H1 (cell line): Measurements from ENCODE around the gene KCNN4. TPM values are rescaled to one million over a fixed set of nuclear protein-coding genes. Genes with fewer than 3 reads are reported as not detected.

Source experiments
- CTCF ChIA-PET: fragments of 300-600 bp; sonication (Branson Sonifier 250); formaldehyde crosslinking; loops from one replicate; lab custom pipeline; 2021; ENCODE audit not compliant: partially characterized antibody; lab: Charles Lee
- POLR2A ChIA-PET: fragments of 300-600 bp; sonication (Branson Sonifier 250); formaldehyde crosslinking; loops from one replicate; lab custom pipeline; 2021; ENCODE audit warnings: inconsistent platforms; ENCODE audit not compliant: partially characterized antibody; lab: Charles Lee
- DNase-seq, 2 experiments: peaks; one replicate each; pipeline versions ENCODE4 v3.0.0 to v3.0.0-alpha.2; 2010 to 2022; ENCODE audit warnings: low spot score in 2 of 2, low read depth in 1 of 2, mixed read lengths in 1 of 2
- FAIRE-seq: peaks from 2 replicates; lab custom pipeline; 2011; peaks lifted over from hg19 to GRCh38; lab: Jason Lieb, UNC
- H2AFZ ChIP-seq: 2 replicates; pipeline ENCODE4 v1.8.1; 2012; ENCODE audit warnings: low read length, inconsistent platforms
- H2AK5ac ChIP-seq: 2 replicates; pipeline ENCODE4 v1.6.1; 2013; ENCODE audit warnings: low read depth, low read length
- H2BK120ac ChIP-seq: replicated peaks from 2 replicates; pipeline ENCODE3; 2013; ENCODE audit warnings: low read depth, low read length, inconsistent platforms
- H2BK12ac ChIP-seq: 2 replicates; pipeline ENCODE4 v1.6.1; 2013; ENCODE audit warnings: low read depth, low read length
- H2BK15ac ChIP-seq: 2 replicates; pipeline ENCODE4 v1.6.1; 2013; ENCODE audit warnings: low read length
- H2BK20ac ChIP-seq: 2 replicates; pipeline ENCODE4 v1.6.1; 2013; ENCODE audit warnings: low read length
- H2BK5ac ChIP-seq: 2 replicates; pipeline ENCODE4 v1.6.1; 2013; ENCODE audit warnings: low read depth, low read length
- H3K14ac ChIP-seq: 2 replicates; pipeline ENCODE4 v1.6.1; 2013; ENCODE audit warnings: inconsistent platforms; ENCODE audit not compliant: insufficient read length
- H3K18ac ChIP-seq: 2 replicates; pipeline ENCODE4 v1.6.1; 2013; ENCODE audit warnings: low read length; ENCODE audit errors: extremely low read depth
- H3K23ac ChIP-seq: 2 replicates; pipeline ENCODE4 v1.6.1; 2013; ENCODE audit warnings: inconsistent platforms; ENCODE audit not compliant: insufficient read length
- H3K23me2 ChIP-seq: 2 replicates; pipeline ENCODE4 v1.6.1; 2013; ENCODE audit warnings: low read depth, low read length
- H3K27ac ChIP-seq: 2 replicates; pipeline ENCODE4 v1.6.1; 2011; ENCODE audit warnings: low read depth, low read length, inconsistent platforms
- H3K27me3 ChIP-seq, 4 experiments: replicated peaks in 1 of 4; 1 replicate in 1 of 4; 2 replicates in 3 of 4; pipeline versions ENCODE4 v1.6.1 to v1.8.1; 2011 to 2013; ENCODE audit warnings: low read length in 3 of 4, mild to moderate bottlenecking in 3 of 4, inconsistent platforms in 2 of 4, mixed read lengths in 2 of 4, moderate library complexity in 1 of 4; ENCODE audit not compliant: control insufficient read depth in 3 of 4, insufficient read depth in 3 of 4; ENCODE audit errors: extremely low read depth in 1 of 4
- H3K36me3 ChIP-seq, 4 experiments: 2 replicates each; pipeline versions ENCODE4 v1.6.1 to v1.8.1; 2011 to 2013; ENCODE audit warnings: mild to moderate bottlenecking in 4 of 4, low read length in 3 of 4, moderate library complexity in 2 of 4, control low read depth in 1 of 4, inconsistent platforms in 1 of 4; ENCODE audit not compliant: insufficient read depth in 4 of 4, control insufficient read depth in 2 of 4
- H3K4ac ChIP-seq: replicated peaks from 2 replicates; pipeline ENCODE3; 2013; ENCODE audit warnings: low read length, low read depth, mixed read lengths, inconsistent platforms; ENCODE audit not compliant: insufficient read length
- H3K4me1 ChIP-seq, 4 experiments: replicated peaks in 1 of 4; 1 replicate in 1 of 4; 2 replicates in 3 of 4; pipeline versions ENCODE4 v1.6.1 to v1.8.1; 2011 to 2013; ENCODE audit warnings: low read length in 3 of 4, inconsistent platforms in 2 of 4, mixed read lengths in 1 of 4; ENCODE audit not compliant: insufficient read depth in 4 of 4, control insufficient read depth in 3 of 4
- H3K4me2 ChIP-seq, 2 experiments: 2 replicates each; pipeline versions ENCODE4 v1.6.1 to v1.8.1; 2011 to 2013; ENCODE audit warnings: low read depth in 2 of 2, low read length in 2 of 2, control low read depth in 1 of 2, inconsistent platforms in 1 of 2, mild to moderate bottlenecking in 1 of 2; ENCODE audit not compliant: insufficient read depth in 1 of 2
- H3K4me3 ChIP-seq, 4 experiments: fragments of 200-600, 300-600 bp in 1 of 4; sonication (generic), shearing (Covaris generic), sonication (Bioruptor Twin) in 1 of 4; 2 replicates each; pipeline versions ENCODE4 v1.5.1 to v1.8.1; 2011 to 2016; ENCODE audit warnings: low read length in 4 of 4, low read depth in 3 of 4, control low read depth in 2 of 4, inconsistent platforms in 2 of 4, mild to moderate bottlenecking in 2 of 4, mixed read lengths in 1 of 4, moderate library complexity in 1 of 4; ENCODE audit not compliant: insufficient read depth in 2 of 4; ENCODE audit errors: extremely low read depth in 1 of 4
- H3K56ac ChIP-seq: replicated peaks from 2 replicates; pipeline ENCODE3; 2013; ENCODE audit warnings: low read depth, mild to moderate bottlenecking, mixed read lengths, low read length, inconsistent platforms; ENCODE audit not compliant: insufficient read length
- H3K79me1 ChIP-seq: 2 replicates; pipeline ENCODE4 v1.6.1; 2013; ENCODE audit warnings: low read depth, low read length, control low read depth
- H3K79me2 ChIP-seq, 2 experiments: 2 replicates each; pipeline versions ENCODE4 v1.6.1 to v1.8.1; 2012 to 2013; ENCODE audit warnings: low read length in 2 of 2, mild to moderate bottlenecking in 2 of 2, inconsistent platforms in 1 of 2; ENCODE audit not compliant: insufficient read depth in 2 of 2, control insufficient read depth in 1 of 2
- H3K9ac ChIP-seq, 4 experiments: replicated peaks in 1 of 4; 1 replicate in 1 of 4; 2 replicates in 3 of 4; pipeline versions ENCODE4 v1.6.1 to v1.8.1; 2011 to 2013; ENCODE audit warnings: low read depth in 3 of 4, low read length in 3 of 4, control low read depth in 2 of 4, mild to moderate bottlenecking in 2 of 4, moderate library complexity in 2 of 4, inconsistent platforms in 1 of 4; ENCODE audit errors: extremely low read depth in 1 of 4
- H3K9me3 ChIP-seq, 2 experiments: 2 replicates each; pipeline versions ENCODE4 v1.6.1 to v1.8.1; 2012 to 2013; ENCODE audit warnings: mild to moderate bottlenecking in 2 of 2, moderate library complexity in 2 of 2, control low read depth in 1 of 2, inconsistent platforms in 1 of 2, low read depth in 1 of 2, low read length in 1 of 2, mixed read lengths in 1 of 2; ENCODE audit not compliant: insufficient read depth in 2 of 2
- H4K20me1 ChIP-seq, 2 experiments: replicated peaks in 1 of 2; 2 replicates each; pipeline versions ENCODE3 to v1.8.1; 2011 to 2013; ENCODE audit warnings: inconsistent platforms in 2 of 2, low read length in 2 of 2, mild to moderate bottlenecking in 1 of 2; ENCODE audit not compliant: insufficient read depth in 2 of 2, control insufficient read depth in 1 of 2
- H4K5ac ChIP-seq: 2 replicates; pipeline ENCODE4 v1.6.1; 2013; ENCODE audit warnings: low read length, low read depth, mixed read lengths, inconsistent platforms; ENCODE audit not compliant: insufficient read length
- H4K8ac ChIP-seq: 2 replicates; pipeline ENCODE4 v1.8.0; 2013; ENCODE audit warnings: mild to moderate bottlenecking, moderate library complexity, low read length, inconsistent platforms; ENCODE audit not compliant: insufficient read depth; ENCODE audit errors: extremely low read depth
- H4K91ac ChIP-seq: replicated peaks from 2 replicates; pipeline ENCODE3; 2013; ENCODE audit warnings: low read length, mixed read lengths, inconsistent platforms; ENCODE audit not compliant: insufficient read length
- CBX8 ChIP-seq: fragments of 300-800, 300-1000 bp; sonication (generic); IDR thresholded peaks from 2 replicates; pipeline ENCODE4 v1.7.1; 2016; ENCODE audit warnings: low read depth, low read length, borderline replicate concordance
- CHD2 ChIP-seq: IDR thresholded peaks from 2 replicates; pipeline ENCODE4 v1.6.1; 2012; ENCODE audit warnings: low read length, improper control_type of control experiment
- CREB1 ChIP-seq: IDR thresholded peaks from 2 replicates; pipeline ENCODE4 v1.6.1; 2012; ENCODE audit warnings: inconsistent platforms
- EGR1 ChIP-seq: IDR thresholded peaks from 2 replicates; pipeline ENCODE4 v1.6.1; 2011; ENCODE audit warnings: low read depth, low read length, borderline replicate concordance
- EP300 ChIP-seq, 2 experiments: IDR thresholded peaks; 1 replicate in 1 of 2; 2 replicates in 1 of 2; pipeline ENCODE4 v1.6.1; 2011 to 2012; ENCODE audit warnings: low read depth in 2 of 2, low read length in 2 of 2, mild to moderate bottlenecking in 2 of 2, borderline replicate concordance in 1 of 2, inconsistent platforms in 1 of 2, moderate library complexity in 1 of 2
- EZH2 ChIP-seq: fragments of 200-600 bp; sonication (generic); IDR thresholded peaks from 2 replicates; pipeline ENCODE4 v1.7.1; 2012; ENCODE audit warnings: low read depth, mild to moderate bottlenecking, moderate library complexity, low read length, inconsistent platforms; ENCODE audit not compliant: severe bottlenecking
- GTF2F1 ChIP-seq: IDR thresholded peaks from 2 replicates; pipeline ENCODE4 v1.6.1; 2012; ENCODE audit warnings: low read depth, low read length, improper control_type of control experiment, borderline replicate concordance
- HDAC6 ChIP-seq: IDR thresholded peaks from one replicate; pipeline ENCODE4 v1.7.1; 2012; ENCODE audit warnings: low read depth, mild to moderate bottlenecking, inconsistent platforms, low read length, moderate library complexity
- KDM5A ChIP-seq: fragments of 200-600 bp; IDR thresholded peaks from 2 replicates; pipeline ENCODE4 v1.7.1; 2012; ENCODE audit warnings: mild to moderate bottlenecking, low read length, inconsistent platforms, mixed read lengths
- POU5F1 ChIP-seq: IDR thresholded peaks from 2 replicates; pipeline ENCODE4 v1.6.1; 2011; ENCODE audit warnings: low read depth, mild to moderate bottlenecking, low read length, moderate library complexity
- SIRT6 ChIP-seq: IDR thresholded peaks from one replicate; pipeline ENCODE4 v1.7.1; 2012; ENCODE audit warnings: low read length, inconsistent platforms
- SRF ChIP-seq: IDR thresholded peaks from 2 replicates; pipeline ENCODE4 v1.6.1; 2011; ENCODE audit warnings: mild to moderate bottlenecking, low read depth, low read length, moderate library complexity
- TEAD4 ChIP-seq: IDR thresholded peaks from 2 replicates; pipeline ENCODE4 v1.6.1; 2012; ENCODE audit warnings: low read depth, low read length, inconsistent platforms, mixed read lengths
- ZNF274 ChIP-seq: IDR thresholded peaks from 2 replicates; pipeline ENCODE4 v1.7.0; 2012; ENCODE audit warnings: low read length, borderline replicate concordance; ENCODE audit errors: extremely low read depth
- WGBS, 2 experiments: shearing (Covaris generic) in 1 of 2; methylation state at CpG; one replicate each; pipeline versions ENCODE4 v1.1.6 to v1.1.7; 2013 to 2015; ENCODE audit warnings: low lambda C conversion rate in 2 of 2, mixed read lengths in 2 of 2, inconsistent platforms in 1 of 2, low coverage in 1 of 2, missing lambda C conversion rate in 1 of 2; ENCODE audit not compliant: insufficient replicate concordance in 2 of 2, insufficient coverage in 1 of 2, insufficient read length in 1 of 2; ENCODE audit errors: extremely low coverage in 1 of 2, missing lambda C conversion rate in 1 of 2; 5-methylcytosine and 5-hydroxymethylcytosine counted together
- polyA plus RNA-seq, 7 experiments: library from polyadenylated mRNA; depleted of rRNA in 3 of 7; stranded (reverse) in 5 of 7; unstranded in 2 of 7; fragments of >200 nt in 5 of 7; fragments of 200-250 nt in 2 of 7; gene quantifications; 1 replicate in 5 of 7; 2 replicates in 1 of 7; 4 replicates in 1 of 7; pipeline versions ENCODE4 v1.2.1 to v1.2.3, GENCODE V29; 2011 to 2013; ENCODE audit warnings: missing spikeins in 2 of 7, mixed read lengths in 2 of 7
- total RNA-seq: library from RNA; stranded (reverse); fragmentation: NEBNext Ultra II Directional; extraction: Animal tissue kit (Norgen Biotek cat#: 25700); gene quantifications from 2 replicates; pipeline ENCODE4 v1.2.1, GENCODE V29; 2021

KCNN4 gene
- total and polyA plus RNA-seq, 2 of the 8 experiments (the other 6 are each of a cell fraction or from before 2014, with no cell fraction given), result 0.78 to 1.5 TPM

DNA sequence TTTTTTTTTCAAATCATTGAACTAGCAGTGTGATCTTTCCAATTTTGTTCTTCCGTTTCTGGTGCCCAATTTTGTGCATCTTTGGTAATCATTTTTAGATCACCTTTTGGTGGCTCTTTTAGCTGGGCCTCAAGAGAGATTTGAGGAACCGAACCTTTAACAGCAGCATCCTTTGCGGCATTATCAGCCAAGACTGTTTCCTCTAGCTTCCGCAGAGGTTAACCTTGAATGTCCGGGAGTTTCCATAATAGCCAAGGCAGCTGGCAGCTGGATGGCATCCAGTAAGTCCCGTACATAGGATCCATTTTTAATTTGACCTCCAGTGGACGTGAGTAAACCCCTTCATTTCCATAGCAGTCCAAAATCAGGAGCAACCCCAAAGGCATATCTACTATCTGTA is 55.3 kb downstream of the KCNN4 start:
- no peak overlapping the region for H4K8ac ChIP-seq
- peaks cover 0 to 6% of the 10 kb centered on the region in 2 experiments for H4K20me1 ChIP-seq
- no peak overlapping the region for H2BK15ac ChIP-seq
- no peak overlapping the region for H2BK120ac ChIP-seq
- H3K9ac ChIP-seq, result no peak overlapping the region
- H3K14ac ChIP-seq, result no peak overlapping the region
- H3K4me3 ChIP-seq, result no peak overlapping the region
- no peaks in the 10 kb centered on the region for H3K9me3 ChIP-seq
- H2BK5ac ChIP-seq, result no peak overlapping the region
- no peaks in the 10 kb centered on the region for H3K4me1 ChIP-seq
- no peak overlapping the region for H4K5ac ChIP-seq
- H3K27ac ChIP-seq, result no peak overlapping the region
- no peak overlapping the region for H2AFZ ChIP-seq
- no peak overlapping the region for H3K4me2 ChIP-seq
- ChIA-PET CTCF (interaction anchor here (0.7 to 4.0 kb wide), 7 partner anchors 9 to 170 kb away, joined by 3 to 25 read pairs (median 5); partner anchors contain the start of gene PLAUR), POLR2A (interaction anchor here (1.0 kb wide), 1 partner anchor 11 kb away, joined by 5 read pairs; no protein-coding TSS in a partner anchor)
- no peaks in the 10 kb centered on the region for H3K27me3 ChIP-seq
- no peak overlapping the region for H3K23ac ChIP-seq
- H3K79me1 ChIP-seq, result no peaks in the 10 kb centered on the region
- DNase-seq, result no peak
- WGBS, 2 experiments, result 87% methylated on average over 7 of the region's 7 CpGs; no CpG with 5 or more reads in 1 of the 2 experiments
- no peak overlapping the region for H2AK5ac ChIP-seq
- no peak for FAIRE-seq
- H3K4ac ChIP-seq, result no peak overlapping the region
- H2BK20ac ChIP-seq, result no peak overlapping the region
- H3K18ac ChIP-seq, result no peak overlapping the region
- no peak overlapping the region for H4K91ac ChIP-seq
- no peak for TF ChIP-seq HDAC6
- no peak for TF ChIP-seq CBX8
- TF ChIP-seq GTF2F1, result no peak
- TF ChIP-seq SIRT6, result no peak
- TF ChIP-seq SRF, result no peak
- no peak for TF ChIP-seq EP300 (IDR thresholded peaks at IDR 0.05; ENCODE audit: borderline replicate concordance in 1 of 2, low read depth in 2 of 2, low read length in 2 of 2)
- no peak for TF ChIP-seq CHD2
- no peak for TF ChIP-seq POU5F1
- no peak for TF ChIP-seq CREB1
- TF ChIP-seq ZNF274, result no peak
- TF ChIP-seq EZH2, result no peak
- TF ChIP-seq EGR1, result no peak
- no peak for TF ChIP-seq KDM5A
- no peak for TF ChIP-seq TEAD4
- no peak overlapping the region for H3K56ac ChIP-seq
- no peaks in the 10 kb centered on the region for H3K23me2 ChIP-seq
- no peak overlapping the region for H2BK12ac ChIP-seq
- H3K79me2 ChIP-seq, result no peaks in the 10 kb centered on the region
- H3K36me3 ChIP-seq, result peaks cover 0 to 3% (median 1%) of the 10 kb centered on the region in 4 experiments; a peak in 1 of 8 replicates
